ENCODE data around the gene COL13A1. TPM values are rescaled to one million over a fixed set of nuclear protein-coding genes. Genes with fewer than 3 reads are reported as not detected.

COL13A1 gene
- total RNA-seq, 4 donors from 2014 or later, result 1.2 to 6.8 (median 3.9) TPM

DNA sequence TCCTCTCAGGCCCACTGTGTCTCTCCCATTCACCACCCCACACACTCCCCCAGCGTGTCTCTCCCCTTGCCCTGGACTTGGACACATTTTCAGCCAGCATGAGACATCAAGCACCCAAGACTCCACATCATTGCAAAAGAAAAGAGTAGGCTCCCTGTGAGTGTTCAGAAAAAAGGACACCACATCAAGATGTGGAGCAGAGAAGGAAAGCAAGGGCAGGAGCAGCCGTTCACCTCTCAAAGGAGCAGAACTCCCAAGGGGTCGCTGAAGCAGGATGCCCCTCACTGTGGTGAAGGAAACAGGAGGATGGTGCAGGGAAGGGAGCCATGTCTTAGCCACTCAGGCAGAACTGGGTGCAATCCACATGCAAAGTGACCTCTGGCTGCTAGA, 161.0 kb downstream of the COL13A1 start:
- Histone ChIP-seq H3K9me3 (no peaks in the 10 kb centered on the region), H3K27ac (no peak overlapping the region), H3K4me3 (no peak overlapping the region), H3K36me3 (no peaks in the 10 kb centered on the region), H3K4me1 (no peaks in the 10 kb centered on the region), H3K27me3 (peaks cover 13% of the 10 kb centered on the region)
- WGBS, 2 donors (ENCODE audit: low coverage in 1 of 2), result 73 to 100% methylated on average over 1 to 2 of the region's 3 CpGs
- ATAC-seq, result no peak
- TF ChIP-seq EP300 (IDR thresholded peaks at IDR 0.05) (no peak), POLR2AphosphoS5 (IDR thresholded peaks at IDR 0.05) (no peak), POLR2A (IDR thresholded peaks at IDR 0.05) (no peak)
- TF ChIP-seq, protein P1, sequence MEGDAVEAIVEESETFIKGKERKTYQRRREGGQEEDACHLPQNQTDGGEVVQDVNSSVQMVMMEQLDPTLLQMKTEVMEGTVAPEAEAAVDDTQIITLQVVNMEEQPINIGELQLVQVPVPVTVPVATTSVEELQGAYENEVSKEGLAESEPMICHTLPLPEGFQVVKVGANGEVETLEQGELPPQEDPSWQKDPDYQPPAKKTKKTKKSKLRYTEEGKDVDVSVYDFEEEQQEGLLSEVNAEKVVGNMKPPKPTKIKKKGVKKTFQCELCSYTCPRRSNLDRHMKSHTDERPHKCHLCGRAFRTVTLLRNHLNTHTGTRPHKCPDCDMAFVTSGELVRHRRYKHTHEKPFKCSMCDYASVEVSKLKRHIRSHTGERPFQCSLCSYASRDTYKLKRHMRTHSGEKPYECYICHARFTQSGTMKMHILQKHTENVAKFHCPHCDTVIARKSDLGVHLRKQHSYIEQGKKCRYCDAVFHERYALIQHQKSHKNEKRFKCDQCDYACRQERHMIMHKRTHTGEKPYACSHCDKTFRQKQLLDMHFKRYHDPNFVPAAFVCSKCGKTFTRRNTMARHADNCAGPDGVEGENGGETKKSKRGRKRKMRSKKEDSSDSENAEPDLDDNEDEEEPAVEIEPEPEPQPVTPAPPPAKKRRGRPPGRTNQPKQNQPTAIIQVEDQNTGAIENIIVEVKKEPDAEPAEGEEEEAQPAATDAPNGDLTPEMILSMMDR (IDR thresholded peaks at IDR 0.05), result no peak

DNA sequence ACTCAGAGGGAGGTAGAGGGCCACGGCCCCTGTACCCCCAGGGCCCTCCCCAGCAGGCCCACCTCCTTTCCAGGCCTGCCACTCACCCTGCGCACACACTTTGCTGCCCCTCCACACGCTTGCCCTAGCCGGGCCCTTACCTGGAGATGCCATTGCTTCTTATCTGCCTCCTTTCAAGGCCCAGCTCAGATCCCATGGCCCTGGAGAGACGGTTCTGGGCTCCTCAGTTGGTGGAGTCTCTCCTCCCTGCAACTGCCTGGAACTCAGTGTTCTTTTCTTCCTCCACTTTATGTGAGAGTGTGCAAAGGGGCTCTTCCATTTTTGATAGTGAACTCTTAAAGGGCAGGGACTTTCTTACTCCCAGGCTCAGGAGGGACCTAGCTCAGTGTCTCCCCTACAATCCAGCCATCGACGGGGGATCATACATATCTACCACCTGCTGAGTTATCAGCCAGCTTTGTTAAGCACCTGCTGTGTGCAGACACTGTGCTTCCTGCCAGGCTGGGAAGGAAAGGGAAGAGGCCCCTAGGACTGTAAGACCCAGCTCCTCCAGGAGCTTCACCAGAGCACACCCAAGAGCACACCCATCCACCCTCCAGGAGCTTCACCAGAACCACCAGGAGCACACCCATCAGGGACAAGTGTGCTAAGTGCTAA, 161.6 kb downstream of the COL13A1 start:
- 60 to 75% methylated on average over 1 to 4 of the region's 7 CpGs for WGBS, 2 donors (ENCODE audit: low coverage in 1 of 2)

DNA sequence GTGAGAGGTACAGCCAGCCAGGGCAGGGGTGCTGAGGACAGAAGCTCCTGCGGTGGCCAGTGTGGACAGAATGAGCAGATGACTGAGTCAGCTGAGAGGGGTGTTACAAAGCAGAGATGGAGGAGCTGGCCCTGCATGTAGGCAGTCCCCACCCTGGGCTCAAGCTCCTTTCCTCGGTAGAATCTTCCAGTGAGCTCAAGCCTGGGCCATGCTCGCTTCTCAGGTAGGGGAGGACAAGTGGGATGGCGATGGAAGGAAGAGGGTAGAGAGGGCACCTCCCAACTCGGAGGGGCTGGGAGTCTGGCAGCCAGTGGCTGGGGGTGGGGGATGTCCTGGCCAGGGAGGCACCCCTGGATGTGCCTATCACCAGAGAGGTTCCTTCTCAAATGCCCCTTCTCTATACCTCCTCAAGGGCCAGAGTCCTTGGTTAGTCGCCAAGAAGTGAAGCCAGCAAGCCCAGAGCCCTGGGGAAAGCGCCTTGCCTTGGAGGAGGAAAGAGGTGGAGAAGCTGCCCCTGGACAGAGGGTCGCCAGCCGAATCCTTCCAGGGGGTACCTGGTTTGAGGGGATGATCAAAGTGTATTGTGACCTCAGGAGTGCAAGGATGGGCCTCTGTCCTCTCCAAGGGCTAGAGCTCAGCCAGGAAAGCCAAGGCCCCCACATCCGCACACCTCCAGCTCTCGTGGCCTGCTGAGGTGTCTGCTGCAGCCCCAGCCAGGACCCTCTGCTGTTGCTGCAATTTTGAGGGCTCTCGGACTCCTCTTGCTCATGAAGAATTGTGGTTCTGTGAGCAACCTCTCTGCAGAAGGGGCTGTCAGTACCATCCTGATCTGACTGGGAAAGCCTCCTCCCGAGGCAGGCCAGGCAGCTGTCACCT, 162.4 kb downstream of the COL13A1 start:
- ATAC-seq, result peak; percentile 2
- WGBS, 2 donors (ENCODE audit: low coverage in 1 of 2), result 82 to 100% methylated on average over 1 to 2 of the region's 13 CpGs
- no peaks in the 10 kb centered on the region for H3K9me3 ChIP-seq
- TF ChIP-seq, protein P1 (IDR thresholded peaks at IDR 0.05), result no peak
- no peak for TF ChIP-seq POLR2A (IDR thresholded peaks at IDR 0.05)
- TF ChIP-seq EP300 (IDR thresholded peaks at IDR 0.05), result no peak
- no peak for TF ChIP-seq POLR2AphosphoS5 (IDR thresholded peaks at IDR 0.05)
- peaks cover 13% of the 10 kb centered on the region for H3K27me3 ChIP-seq
- no peak overlapping the region for H3K4me3 ChIP-seq
- no peak overlapping the region for H3K27ac ChIP-seq
- no peaks in the 10 kb centered on the region for H3K36me3 ChIP-seq
- no peaks in the 10 kb centered on the region for H3K4me1 ChIP-seq

More for the DNA sequence above, 161.6 kb downstream of the COL13A1 start:
- ATAC-seq, result peak; percentile 8
- Histone ChIP-seq H3K36me3 (no peaks in the 10 kb centered on the region), H3K27ac (no peak overlapping the region), H3K4me1 (no peaks in the 10 kb centered on the region), H3K9me3 (no peaks in the 10 kb centered on the region), H3K4me3 (no peak overlapping the region), H3K27me3 (peaks cover 13% of the 10 kb centered on the region)
- no peak for TF ChIP-seq EP300 (IDR thresholded peaks at IDR 0.05)
- no peak for TF ChIP-seq POLR2AphosphoS5 (IDR thresholded peaks at IDR 0.05)

DNA sequence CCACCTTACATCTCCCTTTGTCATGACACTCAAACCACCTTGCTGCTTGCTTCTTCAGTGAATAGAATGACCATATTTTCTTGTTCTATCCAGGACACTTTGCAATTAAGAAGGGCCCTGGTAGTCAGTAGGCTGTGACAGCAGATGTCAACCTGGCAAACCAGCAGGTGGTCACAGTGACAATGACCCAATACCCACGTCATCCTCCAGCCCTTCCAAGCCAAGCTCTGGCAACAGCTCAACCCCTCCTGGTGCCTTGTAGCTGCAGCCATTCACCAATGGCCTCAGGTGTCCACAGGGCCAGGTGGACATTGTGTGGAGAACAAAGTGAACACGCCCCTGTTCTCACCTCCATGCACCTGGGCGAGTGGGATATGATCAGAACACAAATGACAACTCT, 163.4 kb downstream of the COL13A1 start:
- 50 to 100% methylated on average over 1 to 2 of the region's 3 CpGs for WGBS, 2 donors (ENCODE audit: low coverage in 1 of 2)
- no peaks in the 10 kb centered on the region for H3K9me3 ChIP-seq
- TF ChIP-seq EP300 (IDR thresholded peaks at IDR 0.05), result no peak
- no peak for TF ChIP-seq POLR2AphosphoS5 (IDR thresholded peaks at IDR 0.05)
- no peak for TF ChIP-seq POLR2A (IDR thresholded peaks at IDR 0.05)
- TF ChIP-seq, protein P1 (IDR thresholded peaks at IDR 0.05), result no peak
- no peak overlapping the region for H3K27ac ChIP-seq
- no peaks in the 10 kb centered on the region for H3K36me3 ChIP-seq
- ATAC-seq, result no peak
- H3K4me1 ChIP-seq, result no peaks in the 10 kb centered on the region
- peaks cover 13% of the 10 kb centered on the region for H3K27me3 ChIP-seq
- no peak overlapping the region for H3K4me3 ChIP-seq

DNA sequence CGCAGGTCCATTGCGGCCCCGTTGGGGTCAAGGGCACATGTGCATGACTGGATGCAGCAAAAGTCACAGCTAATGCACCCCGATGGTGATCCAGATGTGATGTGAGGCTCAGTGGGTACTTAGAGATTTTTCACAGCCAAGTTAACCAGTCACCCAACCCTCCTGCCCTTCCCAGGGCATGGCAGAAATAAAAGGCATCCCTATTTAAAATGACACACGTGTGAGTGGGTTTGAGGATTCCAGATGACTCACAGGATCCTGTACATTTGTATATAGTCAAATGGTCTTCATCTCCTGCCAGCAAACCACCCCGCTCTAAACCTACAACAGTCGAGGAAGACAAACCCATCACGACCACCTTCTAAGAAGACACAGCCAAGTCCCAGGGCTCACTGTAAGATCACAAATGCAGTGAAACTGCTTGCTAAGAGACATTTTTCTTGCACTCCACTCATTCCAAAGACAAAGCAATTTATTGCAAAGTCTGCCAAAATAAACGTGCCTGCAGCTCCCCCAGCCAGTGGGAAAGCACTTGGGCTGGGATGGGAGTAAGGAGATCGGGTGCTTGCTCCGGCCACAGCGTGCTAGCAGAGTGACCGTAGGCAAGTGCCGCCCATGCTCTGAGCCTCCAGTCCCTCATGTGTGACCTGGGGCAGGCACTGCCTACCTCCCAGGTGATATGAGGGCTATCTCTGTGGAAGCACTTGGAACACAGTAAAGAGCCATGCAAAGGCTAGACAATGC, 164.4 kb downstream of the COL13A1 start:
- no peaks in the 10 kb centered on the region for H3K4me1 ChIP-seq
- peaks cover 13% of the 10 kb centered on the region for H3K27me3 ChIP-seq
- no peak for ATAC-seq
- H3K36me3 ChIP-seq, result no peaks in the 10 kb centered on the region
- no peak overlapping the region for H3K4me3 ChIP-seq
- 38 to 47% methylated on average over 3 to 10 of the region's 14 CpGs for WGBS, 2 donors (ENCODE audit: low coverage in 1 of 2)
- TF ChIP-seq EP300 (IDR thresholded peaks at IDR 0.05) (no peak), POLR2AphosphoS5 (IDR thresholded peaks at IDR 0.05) (no peak)
- TF ChIP-seq, protein P1 (IDR thresholded peaks at IDR 0.05), result no peak
- no peaks in the 10 kb centered on the region for H3K9me3 ChIP-seq
- no peak overlapping the region for H3K27ac ChIP-seq
